SKM-1 (cell line): ENCODE measurements around the gene SSMEM1.
"Not testable (repeated sequence)": the region's sequence is repeated elsewhere in the genome, so short reads cannot be mapped to it uniquely, and the experiment has no call there.

Source experiments
- DNase-seq: peaks from one replicate; lab custom pipeline; 2025; ENCODE audit not compliant: unreplicated experiment; lab: John Stamatoyannopoulos, UW

SSMEM1 gene

GRCh38 chr7:130207642-130208041, at the start of gene SSMEM1:
Gene SSMEM1, plus strand, starts transcription at chr7:130207860. Its CDS starts 51 bp downstream, at chr7:130207911.
- DNase-seq, result no peak

DNA sequence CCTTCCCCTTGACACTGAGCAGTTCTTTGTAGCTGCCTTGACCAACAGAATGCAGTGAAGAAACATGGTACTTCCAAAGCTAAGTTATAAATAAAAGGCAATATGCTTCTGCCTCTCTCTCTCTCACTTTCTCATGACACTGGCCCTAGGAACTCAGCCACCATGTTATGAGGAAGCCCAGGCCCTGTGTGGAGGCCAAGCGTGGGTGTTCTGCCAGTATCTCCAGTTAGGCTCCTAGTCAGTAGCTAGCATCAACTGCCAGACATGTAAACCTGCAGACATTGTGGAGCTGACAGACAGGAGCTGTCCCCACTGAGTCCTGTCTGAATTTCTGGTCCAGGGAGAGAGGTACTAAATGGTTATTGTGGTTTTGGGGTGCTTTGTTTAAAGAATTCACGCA, 47.6 kb upstream of the SSMEM1 start:
- no peak for DNase-seq

GRCh38 chr7:130160455-130160854, 47.2 kb upstream of the SSMEM1 start:
- DNase-seq, result no peak

GRCh38 chr7:130162196-130162595, 45.5 kb upstream of the SSMEM1 start:
- DNase-seq, result no peak

GRCh38 chr7:130174237-130174959, 33.3 kb upstream of the SSMEM1 start:
- no peak for DNase-seq

DNA sequence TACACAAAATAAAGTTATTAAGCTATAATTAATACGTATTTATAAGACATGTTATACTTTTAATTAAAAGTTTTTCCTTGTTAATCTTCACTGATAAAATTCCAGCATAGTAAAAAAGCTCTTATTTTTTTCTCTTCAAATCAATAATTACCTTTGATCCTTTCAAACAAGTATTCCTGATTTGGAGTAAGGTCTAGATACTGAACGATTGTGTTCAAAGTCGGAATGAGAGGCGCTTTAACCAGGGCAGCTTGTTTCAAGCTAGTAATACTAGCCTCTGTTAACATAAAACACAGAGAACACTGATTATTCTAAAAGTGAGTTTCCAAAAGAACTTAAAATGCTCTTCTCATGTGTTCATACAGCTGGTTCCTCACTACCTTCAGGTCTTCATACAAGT, 29.4 kb upstream of the SSMEM1 start:
- no peak for DNase-seq

DNA sequence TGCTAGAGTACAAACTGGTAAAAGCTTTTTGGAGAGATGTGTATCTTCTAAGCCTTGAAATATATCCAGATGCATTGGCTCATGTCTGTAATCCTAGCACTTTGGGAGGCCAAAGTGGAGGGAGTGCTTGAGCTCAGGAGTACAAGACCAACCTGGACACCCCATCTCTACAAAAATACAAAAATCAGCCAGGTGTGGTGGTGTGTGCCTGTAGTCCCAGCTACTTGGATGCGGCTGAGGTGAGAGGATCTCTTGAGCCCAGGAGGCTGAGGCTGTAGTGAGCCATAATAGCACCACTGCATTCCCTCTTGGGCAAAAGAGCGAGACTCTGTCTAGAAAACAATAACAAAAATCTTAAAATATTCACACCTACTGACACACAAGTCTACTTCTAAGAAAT, 28.0 kb upstream of the SSMEM1 start:
- DNase-seq, result no peak

DNA sequence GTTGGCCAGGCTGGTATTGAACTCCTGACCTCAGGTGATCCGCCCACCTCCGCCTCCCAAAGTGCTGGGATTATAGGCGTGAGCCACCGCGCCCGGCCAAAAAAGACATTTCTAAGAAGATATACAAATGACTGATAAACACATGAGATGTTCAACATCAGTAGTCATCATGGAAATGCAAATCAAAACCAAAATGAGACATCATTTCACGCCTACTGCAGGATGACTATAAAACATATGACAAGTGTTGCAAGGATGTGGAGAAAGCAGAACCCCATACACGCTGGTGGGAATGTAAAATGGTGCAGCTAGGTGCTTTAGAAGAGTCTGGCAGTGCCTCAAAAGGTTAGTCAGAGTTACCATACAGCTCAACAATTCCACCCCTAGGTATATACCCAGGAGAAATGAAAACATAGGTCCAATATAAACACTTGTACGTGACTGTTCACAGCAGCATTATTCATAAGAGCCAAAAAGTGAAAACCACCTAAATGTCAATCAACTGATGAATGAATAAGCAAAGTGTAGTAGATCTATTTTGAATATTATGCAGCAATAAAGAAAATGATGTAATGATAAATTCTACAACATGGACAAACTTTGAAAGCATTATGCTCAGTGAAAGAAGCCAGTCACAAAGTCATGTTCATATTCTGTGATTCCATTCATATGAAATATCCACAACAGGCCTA, 26.9 kb upstream of the SSMEM1 start:
- no peak for DNase-seq

- no peak for DNase-seq
Measured at GRCh38 chr7:130181263-130181605, 26.4 kb upstream of the SSMEM1 start.

DNA sequence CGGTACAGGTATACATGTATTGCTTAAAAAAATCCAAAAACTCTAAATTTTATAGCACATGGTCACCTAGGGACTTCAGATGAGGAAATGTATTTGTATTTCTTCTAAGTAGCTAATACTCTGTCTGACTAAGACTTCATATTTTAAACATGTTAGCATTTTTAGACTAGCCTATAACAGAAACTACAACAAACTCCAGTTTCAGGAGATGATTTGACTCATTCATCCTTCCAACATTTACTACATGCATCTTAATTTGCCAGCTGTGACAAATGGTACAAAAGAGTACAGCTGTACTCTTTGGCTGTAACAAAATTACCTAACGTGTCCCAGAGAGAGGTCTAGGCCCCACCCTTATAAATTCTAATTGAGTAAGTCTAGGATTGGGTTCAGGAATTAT, 24.7 kb upstream of the SSMEM1 start:
- no peak for DNase-seq

GRCh38 chr7:130184349-130184748, 23.3 kb upstream of the SSMEM1 start:
- not testable (repeated sequence) for DNase-seq

DNA sequence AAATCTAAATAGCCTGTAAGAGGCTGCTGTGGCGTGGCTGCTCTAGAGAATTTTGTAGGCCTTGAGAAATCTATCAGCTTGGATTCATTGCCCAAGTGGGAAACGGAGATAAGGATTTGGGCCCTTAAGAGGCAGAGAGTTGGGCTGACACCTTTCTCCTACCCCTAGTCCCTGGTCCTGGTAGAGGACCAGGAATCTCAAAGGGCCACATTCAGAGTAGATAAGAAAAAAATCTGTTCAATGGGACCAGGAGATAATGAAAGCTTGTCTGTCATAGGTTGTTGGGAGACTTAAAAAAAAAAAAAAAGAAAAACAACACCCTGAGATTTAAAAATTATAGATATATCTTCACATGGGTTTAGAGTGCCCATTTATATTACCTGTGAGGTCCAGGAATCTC, 20.3 kb upstream of the SSMEM1 start:
- DNase-seq, result no peak

DNA sequence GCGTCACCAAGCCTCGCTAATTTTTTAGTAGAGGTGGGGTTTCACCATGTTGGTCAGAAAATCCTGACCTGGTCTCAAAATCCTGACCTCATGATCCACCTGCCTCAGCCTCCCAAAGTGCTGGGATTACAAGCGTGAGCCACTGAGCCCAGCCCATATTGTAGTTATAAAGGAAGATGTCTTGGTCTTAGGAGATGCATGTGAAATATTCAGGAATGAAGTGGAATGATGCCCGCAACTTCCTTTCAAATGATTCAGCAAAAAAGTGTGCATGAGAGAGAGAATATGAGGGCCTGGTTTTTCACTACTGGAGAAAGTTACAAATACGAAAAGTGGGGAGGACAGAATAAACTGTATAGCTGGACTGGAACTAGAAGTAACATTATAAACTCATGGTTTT, 18.3 kb upstream of the SSMEM1 start:
- DNase-seq, result no peak

DNA sequence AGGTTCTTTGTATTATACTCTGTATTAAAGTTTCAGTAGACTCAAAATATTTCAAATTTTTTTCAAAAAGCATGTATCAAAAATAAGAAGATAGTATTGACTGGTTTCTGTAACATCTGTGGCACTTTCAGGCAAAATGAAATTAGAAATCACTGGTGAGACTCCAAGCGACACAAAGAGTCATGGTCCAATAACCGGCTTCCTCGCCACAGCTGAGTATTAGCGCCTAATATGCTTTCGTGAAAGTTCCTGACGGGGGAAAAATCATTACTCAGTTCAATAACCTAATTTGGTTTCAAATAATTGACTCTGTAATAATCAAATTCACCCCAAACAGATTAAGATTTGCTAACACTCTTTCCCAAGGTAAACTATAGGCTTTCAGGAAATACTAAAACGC, 15.9 kb upstream of the SSMEM1 start:
- no peak for DNase-seq

DNA sequence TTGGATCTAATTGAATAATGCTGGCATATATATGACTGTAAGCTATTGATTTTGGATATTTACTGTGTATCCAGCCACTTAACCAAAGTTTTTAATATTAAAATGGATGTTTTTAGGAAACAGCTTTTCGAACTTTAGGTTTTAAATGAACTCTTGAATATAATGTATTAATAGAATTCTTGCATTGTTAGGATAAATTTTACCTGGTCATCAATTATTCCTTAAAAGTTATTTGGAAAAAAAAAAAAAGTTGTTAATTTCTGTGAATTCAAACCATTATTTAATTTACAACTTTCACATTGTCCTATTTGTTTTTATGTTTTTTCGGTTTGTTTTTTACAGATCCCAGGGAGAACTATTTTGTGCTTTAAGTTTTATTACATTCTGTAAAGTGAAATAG, 12.3 kb upstream of the SSMEM1 start:
- DNase-seq, result no peak

GRCh38 chr7:130196476-130196875, 11.2 kb upstream of the SSMEM1 start:
- no peak for DNase-seq

GRCh38 chr7:130197094-130197493, 10.6 kb upstream of the SSMEM1 start:
- DNase-seq, result no peak

DNA sequence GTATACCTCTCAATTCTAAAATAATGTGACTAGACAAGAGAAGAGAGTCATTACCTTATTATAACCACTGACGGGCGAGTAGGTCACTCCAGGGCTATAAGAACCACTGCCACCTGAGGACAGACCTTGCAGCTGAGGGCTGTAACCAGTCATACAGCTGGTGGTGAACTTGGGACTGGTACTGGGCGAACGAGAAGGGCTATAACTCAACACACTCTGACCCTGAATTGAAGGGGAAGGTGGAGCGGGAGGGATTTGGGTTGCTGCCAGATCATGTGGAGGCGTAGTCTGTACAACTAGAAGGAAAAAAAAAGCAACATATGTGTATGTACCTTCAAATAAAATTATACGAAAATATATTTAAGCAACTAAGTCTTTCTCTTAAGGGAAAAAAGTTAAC, 5.9 kb upstream of the SSMEM1 start:
- DNase-seq, result no peak

- DNase-seq, result peak; percentile 97
Measured at GRCh38 chr7:130205084-130205947, 2.3 kb upstream of the SSMEM1 start, which contains the start of gene TMEM209. Gene TMEM209, minus strand, starts transcription at chr7:130205406. Its CDS starts 31 bp downstream, at chr7:130205375.

GRCh38 chr7:130207033-130207432, 627 bp upstream of the SSMEM1 start:
- no peak for DNase-seq

DNA sequence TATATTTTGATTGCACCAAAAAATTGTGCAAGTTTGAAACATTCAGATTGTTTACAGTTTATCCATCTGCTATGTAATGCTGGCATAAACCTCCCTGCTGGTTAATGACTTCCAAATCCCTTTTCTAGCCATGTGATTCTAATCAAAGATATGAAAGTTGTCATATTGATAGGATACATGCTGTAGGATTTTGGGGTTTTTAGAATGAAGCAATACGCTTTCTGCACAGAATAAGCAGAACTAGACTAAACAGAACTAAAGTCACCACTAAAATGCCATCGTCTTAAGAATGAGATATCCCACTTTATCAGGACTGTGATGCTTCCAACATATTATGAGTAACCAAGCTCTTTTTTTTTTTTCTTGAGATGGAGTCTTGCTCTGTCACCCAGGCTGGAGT, 856 bp downstream of the SSMEM1 start:
- no peak for DNase-seq
